K562 (cell line): Measurements from ENCODE around the gene POLR3GL. TPM values are rescaled to one million over a fixed set of nuclear protein-coding genes. Genes with fewer than 3 reads are reported as not detected.

Experiments used
- ASH1L ChIP-seq: fragments of 450-650 bp; IDR thresholded peaks from 2 replicates; pipeline ENCODE4 v1.6.1; 2018; ENCODE audit warnings: borderline replicate concordance, mild to moderate bottlenecking, low read depth; ENCODE audit not compliant: partially characterized antibody
- CREB1 ChIP-seq, 2 experiments: sonication (generic) in 1 of 2; formaldehyde crosslinking in 1 of 2; IDR thresholded peaks; 2 replicates each; pipeline versions ENCODE4 v1.6.1 to v1.8.0; 2012 to 2022; ENCODE audit warnings: inconsistent platforms in 1 of 2, mild to moderate bottlenecking in 1 of 2, missing genetic modification reagents in 1 of 2, moderate library complexity in 1 of 2
- HMGN3 ChIP-seq: IDR thresholded peaks from 2 replicates; pipeline ENCODE4 v1.6.1; 2011; ENCODE audit warnings: borderline replicate concordance, low read depth, mild to moderate bottlenecking, mixed read lengths, low read length; ENCODE audit not compliant: insufficient read length; ENCODE audit errors: extremely low read depth
- HNRNPUL1 ChIP-seq: fragments of 200-400 bp; formaldehyde crosslinking; IDR thresholded peaks from 2 replicates; pipeline ENCODE4 v1.6.1; 2017; ENCODE audit warnings: low read length
- NFIC ChIP-seq: fragments of 450-650 bp; IDR thresholded peaks from 2 replicates; pipeline ENCODE4 v1.6.1; 2017; ENCODE audit warnings: mild to moderate bottlenecking, inconsistent platforms
- PHTF2 ChIP-seq: fragments of 250-450 bp; sonication (Bioruptor Pico); IDR thresholded peaks from 2 replicates; pipeline ENCODE4 v1.5.0; 2021; ENCODE audit warnings: mild to moderate bottlenecking
- RBM22 ChIP-seq: fragments of 200-400 bp; formaldehyde crosslinking; IDR thresholded peaks from 2 replicates; pipeline ENCODE4 v1.6.1; 2018; ENCODE audit warnings: low read length, low read depth; ENCODE audit not compliant: poor library complexity, severe bottlenecking
- SP2 ChIP-seq: IDR thresholded peaks from 2 replicates; pipeline ENCODE4 v1.6.1; 2011; ENCODE audit warnings: mild to moderate bottlenecking, low read depth, low read length, moderate library complexity; ENCODE audit not compliant: poor library complexity, severe bottlenecking; ENCODE audit errors: extremely low read depth
- SRF ChIP-seq, 2 experiments: fragments of 250-450, 450-650 bp in 1 of 2; sonication (Bioruptor Pico) in 1 of 2; sonication (generic) in 1 of 2; formaldehyde crosslinking; IDR thresholded peaks; 2 replicates each; pipeline versions ENCODE4 v1.5.0 to v1.5.1; 2020 to 2022; ENCODE audit warnings: mild to moderate bottlenecking in 1 of 2, missing genetic modification reagents in 1 of 2
- SRSF3 ChIP-seq: fragments of 200-400 bp; formaldehyde crosslinking; IDR thresholded peaks from 2 replicates; pipeline ENCODE4 v1.6.1; 2016; ENCODE audit warnings: mild to moderate bottlenecking, low read length, moderate library complexity; ENCODE audit not compliant: insufficient read depth
- TAL1 ChIP-seq: fragments of 450-650 bp; IDR thresholded peaks from 2 replicates; pipeline ENCODE4 v1.6.1; 2016; ENCODE audit warnings: mild to moderate bottlenecking
- TEAD1 ChIP-seq, 2 experiments: fragments of 450-650 bp in 1 of 2; sonication (generic) in 1 of 2; formaldehyde crosslinking; IDR thresholded peaks; 2 replicates each; pipeline versions ENCODE4 v1.4.0 to v1.8.0; 2020 to 2022; ENCODE audit warnings: mild to moderate bottlenecking in 2 of 2, missing genetic modification reagents in 1 of 2
- ZBED1 ChIP-seq: IDR thresholded peaks from 2 replicates; pipeline ENCODE4 v1.6.1; 2014
- ZFP30 ChIP-seq: fragments of 250-450 bp; sonication (Bioruptor Pico); IDR thresholded peaks from 2 replicates; pipeline ENCODE4 v1.8.0; 2022; ENCODE audit warnings: moderate library complexity, mild to moderate bottlenecking, inconsistent platforms, borderline replicate concordance
- ZNF253 ChIP-seq: fragments of 250-450 bp; sonication (Bioruptor Pico); conservative IDR thresholded peaks from 2 replicates; pipeline ENCODE4 v1.6.1; 2021; ENCODE audit warnings: mild to moderate bottlenecking
- ZNF282 ChIP-seq: sonication (generic); formaldehyde crosslinking; IDR thresholded peaks from 2 replicates; pipeline ENCODE4 v1.8.1; 2023; ENCODE audit warnings: missing genetic modification reagents
- ZNF316 ChIP-seq: fragments of 450-650 bp; IDR thresholded peaks from 2 replicates; pipeline ENCODE4 v1.6.1; 2016
- ZNF444 ChIP-seq: fragments of 250-450 bp; sonication (Bioruptor Pico); IDR thresholded peaks from 2 replicates; pipeline ENCODE4 v1.4.0; 2020; ENCODE audit warnings: mild to moderate bottlenecking, moderate library complexity
- polyA plus RNA-seq, 8 experiments: library from polyadenylated mRNA; depleted of rRNA in 4 of 8; stranded (reverse) in 5 of 8; unstranded in 3 of 8; fragments of >200 nt; fragmentation: Nextera tagmentation in 2 of 8; fragmentation: Illumina TruSeq in 1 of 8; extraction: Ambion mirVana in 2 of 8; extraction: Trizol in 1 of 8; gene quantifications; 2 replicates each; pipeline versions ENCODE4 v1.2.1 to v1.2.3, GENCODE V29; 2011 to 2014; ENCODE audit warnings: inconsistent platforms in 1 of 8, missing spikeins in 1 of 8
- total RNA-seq, 7 experiments: library from RNA; depleted of rRNA in 6 of 7; stranded (reverse); fragments of >200 nt in 6 of 7; fragmentation: Illumina TruSeq in 2 of 7; extraction: Trizol in 2 of 7; gene quantifications; 2 replicates each; pipeline versions ENCODE4 v1.2.1 to v1.2.3, GENCODE V29; 2011 to 2021; ENCODE audit warnings: low replicate concordance in 1 of 7
- TF ChIP-seq, protein P1 (sequence below): fragments of 450-650 bp; formaldehyde crosslinking; IDR thresholded peaks from 2 replicates; pipeline ENCODE4 v1.4.0; 2022; ENCODE audit warnings: mild to moderate bottlenecking, moderate library complexity
- TF ChIP-seq, protein P2 (sequence below): sonication (generic); formaldehyde crosslinking; IDR thresholded peaks from 2 replicates; pipeline ENCODE4 v1.8.1; 2022; ENCODE audit warnings: missing genetic modification reagents
- TF ChIP-seq, protein P3 (sequence below): fragments of 250-450 bp; sonication (Bioruptor Pico); IDR thresholded peaks from 2 replicates; pipeline ENCODE4 v1.5.0; 2020; ENCODE audit warnings: mild to moderate bottlenecking
- TF ChIP-seq, protein P4 (sequence below): fragments of 250-450 bp; sonication (Bioruptor Pico); IDR thresholded peaks from 2 replicates; pipeline ENCODE4 v1.8.0; 2021; ENCODE audit warnings: moderate library complexity, mild to moderate bottlenecking, inconsistent platforms
- TF ChIP-seq, protein P5 (sequence below): fragments of 250-450 bp; sonication (Bioruptor Pico); IDR thresholded peaks from 2 replicates; pipeline ENCODE4 v1.8.0; 2022; ENCODE audit warnings: inconsistent platforms

The POLR3GL gene
- total and polyA plus RNA-seq, 9 of the 15 experiments (the other 6 are each of a cell fraction or from before 2014, with no cell fraction given) = 14.6 to 48.4 (median 38.2) TPM

DNA sequence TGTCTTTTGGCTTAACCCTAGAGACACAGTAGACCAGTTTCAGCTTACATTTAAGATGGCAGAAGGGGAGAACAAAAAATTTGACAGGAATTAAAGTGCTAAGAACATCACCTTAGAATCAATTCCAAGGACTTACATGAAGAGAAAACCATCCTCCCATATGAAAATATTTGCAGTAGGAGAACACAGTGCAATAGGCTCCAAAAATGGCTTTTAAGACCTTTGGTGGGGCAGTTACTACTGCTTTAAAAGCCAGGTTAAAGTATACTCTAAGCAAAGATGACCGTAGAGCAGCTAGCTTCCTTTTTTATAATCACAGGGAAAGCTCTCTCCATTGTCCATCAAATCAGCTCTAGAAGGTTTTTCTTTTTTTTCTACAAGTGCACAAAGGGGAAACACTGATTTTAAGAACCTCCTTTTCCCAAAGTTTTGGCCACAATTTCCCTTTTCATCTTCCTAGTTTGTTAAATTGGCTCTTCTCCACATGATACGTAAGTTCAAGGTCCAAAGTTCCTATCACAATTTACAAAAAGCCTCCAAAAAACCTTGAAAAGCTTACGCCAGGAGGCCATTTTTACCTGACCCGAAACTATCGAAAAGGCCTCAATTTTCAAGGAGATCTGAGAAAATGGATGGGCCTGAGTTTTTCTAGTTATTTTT, 28.6 kb downstream of the POLR3GL start (continued):
- TF ChIP-seq CREB1 (IDR thresholded peaks at IDR 0.05) = no peak
- no peak for TF ChIP-seq CREB1 (CRISPR knock-in tag; IDR thresholded peaks at IDR 0.05)
- TF ChIP-seq, protein P1, sequence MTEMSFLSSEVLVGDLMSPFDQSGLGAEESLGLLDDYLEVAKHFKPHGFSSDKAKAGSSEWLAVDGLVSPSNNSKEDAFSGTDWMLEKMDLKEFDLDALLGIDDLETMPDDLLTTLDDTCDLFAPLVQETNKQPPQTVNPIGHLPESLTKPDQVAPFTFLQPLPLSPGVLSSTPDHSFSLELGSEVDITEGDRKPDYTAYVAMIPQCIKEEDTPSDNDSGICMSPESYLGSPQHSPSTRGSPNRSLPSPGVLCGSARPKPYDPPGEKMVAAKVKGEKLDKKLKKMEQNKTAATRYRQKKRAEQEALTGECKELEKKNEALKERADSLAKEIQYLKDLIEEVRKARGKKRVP (CRISPR knock-in tag) = no peak
- TF ChIP-seq, protein P2, sequence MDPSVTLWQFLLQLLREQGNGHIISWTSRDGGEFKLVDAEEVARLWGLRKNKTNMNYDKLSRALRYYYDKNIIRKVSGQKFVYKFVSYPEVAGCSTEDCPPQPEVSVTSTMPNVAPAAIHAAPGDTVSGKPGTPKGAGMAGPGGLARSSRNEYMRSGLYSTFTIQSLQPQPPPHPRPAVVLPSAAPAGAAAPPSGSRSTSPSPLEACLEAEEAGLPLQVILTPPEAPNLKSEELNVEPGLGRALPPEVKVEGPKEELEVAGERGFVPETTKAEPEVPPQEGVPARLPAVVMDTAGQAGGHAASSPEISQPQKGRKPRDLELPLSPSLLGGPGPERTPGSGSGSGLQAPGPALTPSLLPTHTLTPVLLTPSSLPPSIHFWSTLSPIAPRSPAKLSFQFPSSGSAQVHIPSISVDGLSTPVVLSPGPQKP (CRISPR knock-in tag) = no peak
- TF ChIP-seq TEAD1 (CRISPR knock-in tag; IDR thresholded peaks at IDR 0.05) = no peak
- TF ChIP-seq ZNF316 = no peak
- no peak for TF ChIP-seq ZNF282 (CRISPR knock-in tag)
- no peak for TF ChIP-seq PHTF2 (CRISPR knock-in tag)
- no peak for TF ChIP-seq HNRNPUL1
- TF ChIP-seq, protein P3, sequence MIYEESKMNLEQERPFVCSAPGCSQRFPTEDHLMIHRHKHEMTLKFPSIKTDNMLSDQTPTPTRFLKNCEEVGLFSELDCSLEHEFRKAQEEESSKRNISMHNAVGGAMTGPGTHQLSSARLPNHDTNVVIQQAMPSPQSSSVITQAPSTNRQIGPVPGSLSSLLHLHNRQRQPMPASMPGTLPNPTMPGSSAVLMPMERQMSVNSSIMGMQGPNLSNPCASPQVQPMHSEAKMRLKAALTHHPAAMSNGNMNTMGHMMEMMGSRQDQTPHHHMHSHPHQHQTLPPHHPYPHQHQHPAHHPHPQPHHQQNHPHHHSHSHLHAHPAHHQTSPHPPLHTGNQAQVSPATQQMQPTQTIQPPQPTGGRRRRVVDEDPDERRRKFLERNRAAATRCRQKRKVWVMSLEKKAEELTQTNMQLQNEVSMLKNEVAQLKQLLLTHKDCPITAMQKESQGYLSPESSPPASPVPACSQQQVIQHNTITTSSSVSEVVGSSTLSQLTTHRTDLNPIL = no peak
- no peak for TF ChIP-seq ZNF444 (CRISPR knock-in tag)
- peak; percentile 70; the same call in 1 of the 2 replicates for TF ChIP-seq ZNF253 (CRISPR knock-in tag)
- no peak for TF ChIP-seq NFIC
- TF ChIP-seq, protein P4, sequence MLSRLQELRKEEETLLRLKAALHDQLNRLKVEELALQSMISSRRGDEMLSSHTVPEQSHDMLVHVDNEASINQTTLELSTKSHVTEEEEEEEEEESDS (CRISPR knock-in tag) = no peak
- TF ChIP-seq, protein P5, sequence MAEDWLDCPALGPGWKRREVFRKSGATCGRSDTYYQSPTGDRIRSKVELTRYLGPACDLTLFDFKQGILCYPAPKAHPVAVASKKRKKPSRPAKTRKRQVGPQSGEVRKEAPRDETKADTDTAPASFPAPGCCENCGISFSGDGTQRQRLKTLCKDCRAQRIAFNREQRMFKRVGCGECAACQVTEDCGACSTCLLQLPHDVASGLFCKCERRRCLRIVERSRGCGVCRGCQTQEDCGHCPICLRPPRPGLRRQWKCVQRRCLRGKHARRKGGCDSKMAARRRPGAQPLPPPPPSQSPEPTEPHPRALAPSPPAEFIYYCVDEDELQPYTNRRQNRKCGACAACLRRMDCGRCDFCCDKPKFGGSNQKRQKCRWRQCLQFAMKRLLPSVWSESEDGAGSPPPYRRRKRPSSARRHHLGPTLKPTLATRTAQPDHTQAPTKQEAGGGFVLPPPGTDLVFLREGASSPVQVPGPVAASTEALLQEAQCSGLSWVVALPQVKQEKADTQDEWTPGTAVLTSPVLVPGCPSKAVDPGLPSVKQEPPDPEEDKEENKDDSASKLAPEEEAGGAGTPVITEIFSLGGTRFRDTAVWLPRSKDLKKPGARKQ = no peak
- no peak for TF ChIP-seq ZFP30 (CRISPR knock-in tag)
- TF ChIP-seq HMGN3 = no peak
- TF ChIP-seq SRSF3 = no peak
- TF ChIP-seq RBM22 = peak; percentile 56
- no peak for TF ChIP-seq SP2
- TF ChIP-seq SRF (CRISPR knock-in tag; IDR thresholded peaks at IDR 0.05) = no peak
- TF ChIP-seq TAL1 = no peak
- TF ChIP-seq ASH1L = peak; percentile 2
- TF ChIP-seq ZBED1 = 0 out of 2 replicates have a peak, but pooled peaks have one; percentile 9
